HG02884 (cell line): ENCODE data around the gene PROSER3.

Experiments used
- ATAC-seq: cut with Tn5 transposase; IDR thresholded peaks from one replicate; pipeline ENCODE4 v1.9.1; 2021; ENCODE audit warnings: mild to moderate bottlenecking, moderate library complexity; ENCODE audit not compliant: unreplicated experiment

Gene PROSER3

GRCh38 chr19:35738021-35738886 is 19.7 kb upstream of the PROSER3 start:
- ATAC-seq, result no peak

- ATAC-seq, result no peak
Observed at GRCh38 chr19:35738887-35739229, 19.1 kb upstream of the PROSER3 start.

- ATAC-seq, result no peak
Observed at GRCh38 chr19:35739275-35740107, 18.5 kb upstream of the PROSER3 start.

GRCh38 chr19:35740108-35740422 is 17.9 kb upstream of the PROSER3 start:
- ATAC-seq, result no peak

GRCh38 chr19:35740423-35741202 is 17.4 kb upstream of the PROSER3 start:
- peak; percentile 48 for ATAC-seq

- ATAC-seq, result no peak
Observed at GRCh38 chr19:35741203-35741515, 16.8 kb upstream of the PROSER3 start.

GRCh38 chr19:35742121-35742724 is 15.8 kb upstream of the PROSER3 start, which contains the start of gene IGFLR1:
Gene IGFLR1, minus strand, starts transcription at chr19:35742452. Its CDS starts 1,272 bp downstream, at chr19:35741180.
- ATAC-seq, result no peak

- ATAC-seq, result no peak
Observed at GRCh38 chr19:35743640-35744429, 14.1 kb upstream of the PROSER3 start.

- peak; percentile 34 for ATAC-seq
Observed at GRCh38 chr19:35744430-35745327, 13.3 kb upstream of the PROSER3 start.

- ATAC-seq, result peak; percentile 30
Observed at GRCh38 chr19:35745328-35746086, 12.5 kb upstream of the PROSER3 start, which contains the start of the genes PSENEN and U2AF1L4. Gene PSENEN, plus strand, starts transcription at chr19:35745651. Its CDS starts 280 bp downstream, at chr19:35745931. Gene U2AF1L4, minus strand, starts transcription at chr19:35745418. Its CDS starts 27 bp downstream, at chr19:35745391.

- ATAC-seq, result no peak
Observed at GRCh38 chr19:35746087-35746462, 11.9 kb upstream of the PROSER3 start.

GRCh38 chr19:35746531-35746930 is 11.4 kb upstream of the PROSER3 start:
- ATAC-seq, result no peak

GRCh38 chr19:35748106-35749020 is 9.6 kb upstream of the PROSER3 start, which contains the start of gene LIN37:
Gene LIN37, plus strand, starts transcription at chr19:35748576. Its CDS starts 149 bp downstream, at chr19:35748725.
- peak; percentile 58 for ATAC-seq

GRCh38 chr19:35750167-35750566 is 7.8 kb upstream of the PROSER3 start:
- ATAC-seq, result no peak

GRCh38 chr19:35751839-35752745 is 5.9 kb upstream of the PROSER3 start:
- ATAC-seq, result no peak

- ATAC-seq, result no peak
Observed at GRCh38 chr19:35752746-35753350, 5.1 kb upstream of the PROSER3 start.
